ENCODE results near the gene CTNNA2.

The CTNNA2 gene

DNA sequence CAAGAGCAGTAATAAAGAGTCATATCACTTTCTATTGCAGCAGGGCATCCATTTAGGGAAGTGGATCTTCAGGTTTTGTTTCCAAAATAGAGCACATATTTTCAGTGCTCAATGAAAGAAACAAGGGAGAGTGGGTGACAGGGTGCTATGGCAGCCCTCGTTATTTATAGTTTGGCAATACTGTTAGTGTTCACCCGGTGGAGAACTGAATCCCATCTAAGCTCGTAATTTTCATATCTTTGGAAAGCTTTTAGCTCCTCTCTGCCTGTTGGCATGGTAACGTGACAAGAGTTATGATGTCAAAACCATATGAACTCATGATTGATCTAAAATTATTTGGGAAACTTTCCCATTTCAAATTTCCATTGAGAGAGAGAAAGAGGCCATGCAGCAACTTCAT lies 459.8 kb downstream of the CTNNA2 start:
- peaks cover 8% of the 10 kb centered on the region for H3K4me1 ChIP-seq (ENCODE audit: control insufficient read depth, insufficient read depth, low read length, unreplicated experiment)
- H2AFZ ChIP-seq (ENCODE audit: low read length, unreplicated experiment) = no peak overlapping the region
- H3K36me3 ChIP-seq (ENCODE audit: insufficient read depth, low read length) = no peaks in the 10 kb centered on the region
- H3K27ac ChIP-seq (ENCODE audit: low read depth, low read length) = no peak overlapping the region
- peaks cover under 1% of the 10 kb centered on the region; the same call in 1 of the 2 replicates for H3K27me3 ChIP-seq (ENCODE audit: insufficient read depth, low read length)
- H3K4me3 ChIP-seq (ENCODE audit: low read depth, low read length) = no peak overlapping the region
- H3K79me2 ChIP-seq (ENCODE audit: control insufficient read depth, insufficient read depth, low read length, unreplicated experiment) = no peaks in the 10 kb centered on the region

DNA sequence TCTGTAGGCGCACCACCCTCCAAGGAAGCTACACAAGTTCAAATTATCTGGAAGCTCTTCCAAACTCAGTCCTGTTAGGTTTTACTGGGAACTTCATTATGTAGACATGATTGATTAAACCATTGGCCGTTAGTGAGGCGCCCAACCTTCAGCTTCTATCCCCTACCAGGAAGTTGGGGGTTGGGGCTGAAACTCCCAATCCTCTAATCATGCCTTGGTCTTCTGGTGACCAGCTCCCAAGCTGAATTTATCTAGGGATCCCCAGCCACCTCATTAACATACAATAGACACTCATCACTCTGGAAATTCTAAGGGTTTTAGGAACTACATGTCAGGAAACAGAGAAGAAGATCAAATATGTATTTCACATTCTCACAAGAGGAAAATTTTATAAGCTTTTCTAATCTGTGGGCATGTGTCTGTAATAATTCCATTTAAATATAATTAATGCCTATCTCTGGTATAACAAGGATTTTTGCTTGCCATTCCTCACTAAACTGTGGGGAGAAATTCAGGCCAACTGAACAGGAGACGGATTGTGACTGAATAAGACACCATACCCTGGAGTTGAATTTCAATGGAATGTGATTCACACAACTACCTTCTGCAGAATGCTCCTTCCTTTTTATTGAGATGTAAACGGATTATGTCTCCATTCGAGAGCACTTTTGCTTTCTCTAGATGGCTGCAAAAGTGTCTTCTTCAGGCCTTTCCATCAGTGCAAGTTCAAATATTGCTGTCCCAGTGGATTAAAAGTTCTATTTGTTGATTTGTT lies 463.1 kb downstream of the CTNNA2 start:
- no peaks in the 10 kb centered on the region for H3K27me3 ChIP-seq (ENCODE audit: insufficient read depth, low read length)
- H3K4me3 ChIP-seq (ENCODE audit: low read depth, low read length) = no peak overlapping the region
- no peak overlapping the region for H3K27ac ChIP-seq (ENCODE audit: low read depth, low read length)
- no peaks in the 10 kb centered on the region for H3K36me3 ChIP-seq (ENCODE audit: insufficient read depth, low read length)
- no peak overlapping the region for H2AFZ ChIP-seq (ENCODE audit: low read length, unreplicated experiment)
- no peaks in the 10 kb centered on the region for H3K79me2 ChIP-seq (ENCODE audit: control insufficient read depth, insufficient read depth, low read length, unreplicated experiment)
- peaks cover 8% of the 10 kb centered on the region for H3K4me1 ChIP-seq (ENCODE audit: control insufficient read depth, insufficient read depth, low read length, unreplicated experiment)

DNA sequence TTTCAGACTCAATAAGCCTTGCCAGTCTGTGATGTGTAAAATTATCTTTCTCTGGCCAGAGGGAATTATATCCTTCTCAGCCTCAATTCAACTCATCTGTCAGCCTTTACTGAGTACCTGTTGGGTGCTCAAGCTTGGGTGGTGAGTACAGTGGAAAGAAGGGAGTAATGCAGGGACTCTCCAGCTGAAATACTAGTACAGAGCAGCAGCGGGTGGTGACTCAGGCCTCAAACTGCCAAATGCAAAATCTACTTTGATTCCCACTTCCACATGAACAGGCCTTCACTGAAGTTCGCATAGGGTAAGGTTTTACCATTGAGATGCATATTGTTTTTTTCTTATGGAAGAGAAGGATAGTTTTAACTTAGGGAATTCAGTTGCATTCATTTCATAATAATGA lies 464.9 kb downstream of the CTNNA2 start:
- no peak overlapping the region for H3K4me3 ChIP-seq (ENCODE audit: low read depth, low read length)
- no peaks in the 10 kb centered on the region for H3K27me3 ChIP-seq (ENCODE audit: insufficient read depth, low read length)
- no peak overlapping the region for H2AFZ ChIP-seq (ENCODE audit: low read length, unreplicated experiment)
- no peaks in the 10 kb centered on the region for H3K36me3 ChIP-seq (ENCODE audit: insufficient read depth, low read length)
- no peaks in the 10 kb centered on the region for H3K79me2 ChIP-seq (ENCODE audit: control insufficient read depth, insufficient read depth, low read length, unreplicated experiment)
- no peaks in the 10 kb centered on the region for H3K4me1 ChIP-seq (ENCODE audit: control insufficient read depth, insufficient read depth, low read length, unreplicated experiment)
- no peak overlapping the region for H3K27ac ChIP-seq (ENCODE audit: low read depth, low read length)

DNA sequence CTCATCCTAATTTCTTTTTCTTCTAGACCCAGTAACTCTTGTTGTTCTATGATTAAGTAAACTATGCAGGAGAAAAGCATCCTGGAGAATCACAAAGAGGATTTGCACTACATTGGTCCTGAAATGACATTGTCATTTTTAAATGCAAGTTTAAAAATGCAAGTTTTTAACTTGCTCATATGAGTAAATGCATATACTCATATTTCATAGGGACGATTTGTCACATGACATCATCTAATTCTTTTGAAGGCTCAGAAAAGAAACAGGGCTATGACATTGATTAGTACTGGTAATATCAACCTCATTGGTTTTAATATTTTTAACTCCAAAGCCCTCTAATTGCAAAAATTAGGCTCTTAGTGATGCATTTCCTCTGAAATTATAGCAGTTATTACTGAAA lies 467.3 kb downstream of the CTNNA2 start:
- H2AFZ ChIP-seq (ENCODE audit: low read length, unreplicated experiment) = no peak overlapping the region
- no peaks in the 10 kb centered on the region for H3K79me2 ChIP-seq (ENCODE audit: control insufficient read depth, insufficient read depth, low read length, unreplicated experiment)
- no peaks in the 10 kb centered on the region for H3K27me3 ChIP-seq (ENCODE audit: insufficient read depth, low read length)
- no peaks in the 10 kb centered on the region for H3K36me3 ChIP-seq (ENCODE audit: insufficient read depth, low read length)
- no peaks in the 10 kb centered on the region for H3K4me1 ChIP-seq (ENCODE audit: control insufficient read depth, insufficient read depth, low read length, unreplicated experiment)
- no peak overlapping the region for H3K4me3 ChIP-seq (ENCODE audit: low read depth, low read length)
- no peak overlapping the region for H3K27ac ChIP-seq (ENCODE audit: low read depth, low read length)

DNA sequence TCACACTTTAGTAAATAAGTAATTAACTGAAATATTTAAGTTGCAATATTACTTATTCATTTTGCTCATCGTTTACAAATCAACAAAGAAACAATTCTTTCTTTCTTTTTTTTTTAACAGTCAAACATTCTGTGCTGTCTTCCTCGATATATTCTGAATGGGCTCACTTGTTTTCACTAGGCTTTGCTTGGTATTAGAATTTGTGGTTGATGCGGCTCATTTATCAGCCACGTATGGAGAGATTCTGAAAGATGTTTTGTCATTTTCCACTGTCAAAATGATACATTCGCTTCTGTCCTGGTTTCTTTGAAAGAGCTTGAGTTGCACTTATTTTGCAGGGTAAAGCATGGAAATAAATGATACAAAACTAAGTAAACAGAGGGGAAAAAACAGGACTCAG lies 468.0 kb downstream of the CTNNA2 start:
- Histone ChIP-seq H2AFZ (ENCODE audit: low read length, unreplicated experiment) (no peak overlapping the region), H3K27ac (ENCODE audit: low read depth, low read length) (no peak overlapping the region), H3K36me3 (ENCODE audit: insufficient read depth, low read length) (no peaks in the 10 kb centered on the region), H3K4me3 (ENCODE audit: low read depth, low read length) (no peak overlapping the region), H3K4me1 (ENCODE audit: control insufficient read depth, insufficient read depth, low read length, unreplicated experiment) (no peaks in the 10 kb centered on the region), H3K79me2 (ENCODE audit: control insufficient read depth, insufficient read depth, low read length, unreplicated experiment) (no peaks in the 10 kb centered on the region), H3K27me3 (ENCODE audit: insufficient read depth, low read length) (no peaks in the 10 kb centered on the region)

DNA sequence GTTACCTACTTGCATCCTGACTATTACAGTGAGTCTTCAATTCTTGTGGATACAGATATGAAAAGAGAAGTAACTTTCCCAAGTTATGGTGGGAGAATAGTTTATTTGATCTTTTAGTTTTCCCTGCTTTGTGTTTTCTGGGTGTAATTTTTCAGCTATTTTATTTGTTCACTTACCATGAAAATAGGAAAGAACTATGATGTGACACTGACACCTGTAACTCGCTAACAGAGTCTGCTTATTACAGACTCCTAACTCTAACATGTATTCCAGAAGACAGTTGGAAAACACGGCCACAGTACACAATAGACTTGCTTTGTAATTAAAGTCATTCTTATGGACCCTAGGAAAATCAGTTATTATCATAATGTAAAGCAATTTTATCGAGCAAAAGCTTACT lies 468.5 kb downstream of the CTNNA2 start:
- no peaks in the 10 kb centered on the region for H3K27me3 ChIP-seq (ENCODE audit: insufficient read depth, low read length)

DNA sequence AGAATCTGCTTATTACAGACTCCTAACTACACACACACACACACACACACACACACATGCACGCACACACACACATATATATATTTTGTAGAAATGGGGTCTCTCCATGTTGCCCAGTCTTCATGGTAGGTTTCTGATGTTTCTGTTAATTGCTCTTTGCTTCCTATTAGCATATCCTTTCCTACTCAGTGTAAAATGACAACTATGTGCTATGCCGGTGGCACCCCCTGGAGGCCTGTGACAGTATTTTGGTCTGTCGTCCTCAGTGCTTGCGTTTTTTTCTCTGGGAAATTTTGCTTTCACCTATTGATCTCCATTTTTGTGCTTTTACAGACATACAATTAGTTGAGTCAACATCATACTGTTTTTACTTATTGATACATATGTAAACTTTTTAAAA lies 469.6 kb downstream of the CTNNA2 start:
- Histone ChIP-seq H3K36me3 (ENCODE audit: insufficient read depth, low read length) (no peaks in the 10 kb centered on the region), H3K4me1 (ENCODE audit: control insufficient read depth, insufficient read depth, low read length, unreplicated experiment) (no peaks in the 10 kb centered on the region), H3K27ac (ENCODE audit: low read depth, low read length) (no peak overlapping the region), H3K27me3 (ENCODE audit: insufficient read depth, low read length) (no peaks in the 10 kb centered on the region), H3K79me2 (ENCODE audit: control insufficient read depth, insufficient read depth, low read length, unreplicated experiment) (no peaks in the 10 kb centered on the region), H3K4me3 (ENCODE audit: low read depth, low read length) (no peak overlapping the region), H2AFZ (ENCODE audit: low read length, unreplicated experiment) (no peak overlapping the region)

More for the DNA sequence above, 468.5 kb downstream of the CTNNA2 start:
- no peaks in the 10 kb centered on the region for H3K36me3 ChIP-seq (ENCODE audit: insufficient read depth, low read length)
- no peaks in the 10 kb centered on the region for H3K79me2 ChIP-seq (ENCODE audit: control insufficient read depth, insufficient read depth, low read length, unreplicated experiment)
- no peak overlapping the region for H3K4me3 ChIP-seq (ENCODE audit: low read depth, low read length)
- no peaks in the 10 kb centered on the region for H3K4me1 ChIP-seq (ENCODE audit: control insufficient read depth, insufficient read depth, low read length, unreplicated experiment)
- H2AFZ ChIP-seq (ENCODE audit: low read length, unreplicated experiment) = no peak overlapping the region
- no peak overlapping the region for H3K27ac ChIP-seq (ENCODE audit: low read depth, low read length)

- Histone ChIP-seq H2AFZ (ENCODE audit: low read length, unreplicated experiment) (no peak overlapping the region), H3K4me3 (ENCODE audit: low read depth, low read length) (no peak overlapping the region), H3K79me2 (ENCODE audit: control insufficient read depth, insufficient read depth, low read length, unreplicated experiment) (no peaks in the 10 kb centered on the region), H3K27me3 (ENCODE audit: insufficient read depth, low read length) (no peaks in the 10 kb centered on the region), H3K27ac (ENCODE audit: low read depth, low read length) (no peak overlapping the region), H3K4me1 (ENCODE audit: control insufficient read depth, insufficient read depth, low read length, unreplicated experiment) (no peaks in the 10 kb centered on the region), H3K36me3 (ENCODE audit: insufficient read depth, low read length) (no peaks in the 10 kb centered on the region)
Measured at GRCh38 chr2:79984476-79984875, 471.6 kb downstream of the CTNNA2 start.

GRCh38 chr2:79985145-79985544 lies 472.3 kb downstream of the CTNNA2 start:
- Histone ChIP-seq H2AFZ (ENCODE audit: low read length, unreplicated experiment) (no peak overlapping the region), H3K36me3 (ENCODE audit: insufficient read depth, low read length) (no peaks in the 10 kb centered on the region), H3K79me2 (ENCODE audit: control insufficient read depth, insufficient read depth, low read length, unreplicated experiment) (no peaks in the 10 kb centered on the region), H3K27me3 (ENCODE audit: insufficient read depth, low read length) (no peaks in the 10 kb centered on the region), H3K4me1 (ENCODE audit: control insufficient read depth, insufficient read depth, low read length, unreplicated experiment) (no peaks in the 10 kb centered on the region), H3K27ac (ENCODE audit: low read depth, low read length) (no peak overlapping the region), H3K4me3 (ENCODE audit: low read depth, low read length) (no peak overlapping the region)

DNA sequence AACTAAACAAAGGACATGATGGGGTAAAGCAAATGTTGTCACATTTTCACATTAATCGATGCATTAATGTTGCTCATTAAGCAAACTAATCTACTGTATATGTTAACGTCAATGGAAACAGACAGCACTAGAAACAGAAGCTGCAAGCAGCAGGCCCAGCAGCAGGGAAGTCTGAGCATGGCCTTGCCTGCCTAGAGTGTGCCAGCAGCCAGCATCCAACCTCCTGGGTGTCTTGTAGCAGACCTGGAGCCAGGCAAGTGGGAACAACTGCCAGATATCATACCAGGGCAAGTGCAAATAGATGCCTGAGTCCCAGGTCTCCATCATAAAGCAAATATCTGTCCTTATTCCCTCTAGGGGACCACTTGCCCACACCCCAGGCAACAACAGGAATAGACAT lies 472.7 kb downstream of the CTNNA2 start:
- H3K27me3 ChIP-seq (ENCODE audit: insufficient read depth, low read length) = no peaks in the 10 kb centered on the region
- H3K4me3 ChIP-seq (ENCODE audit: low read depth, low read length) = no peak overlapping the region
- H3K27ac ChIP-seq (ENCODE audit: low read depth, low read length) = no peak overlapping the region
- H3K4me1 ChIP-seq (ENCODE audit: control insufficient read depth, insufficient read depth, low read length, unreplicated experiment) = no peaks in the 10 kb centered on the region
- H2AFZ ChIP-seq (ENCODE audit: low read length, unreplicated experiment) = no peak overlapping the region
- no peaks in the 10 kb centered on the region for H3K79me2 ChIP-seq (ENCODE audit: control insufficient read depth, insufficient read depth, low read length, unreplicated experiment)
- H3K36me3 ChIP-seq (ENCODE audit: insufficient read depth, low read length) = no peaks in the 10 kb centered on the region

GRCh38 chr2:79993144-79993543 lies 480.3 kb downstream of the CTNNA2 start:
- no peaks in the 10 kb centered on the region for H3K27me3 ChIP-seq (ENCODE audit: insufficient read depth, low read length)
- no peaks in the 10 kb centered on the region for H3K4me1 ChIP-seq (ENCODE audit: control insufficient read depth, insufficient read depth, low read length, unreplicated experiment)
- H3K27ac ChIP-seq (ENCODE audit: low read depth, low read length) = no peak overlapping the region
- no peak overlapping the region for H2AFZ ChIP-seq (ENCODE audit: low read length, unreplicated experiment)
- H3K4me3 ChIP-seq (ENCODE audit: low read depth, low read length) = no peak overlapping the region
- no peaks in the 10 kb centered on the region for H3K36me3 ChIP-seq (ENCODE audit: insufficient read depth, low read length)
- H3K79me2 ChIP-seq (ENCODE audit: control insufficient read depth, insufficient read depth, low read length, unreplicated experiment) = no peaks in the 10 kb centered on the region

Data from ACC112 (cell line).